Neural progenitor cell (in vitro differentiated cells): Measurements from ENCODE around the gene RSPO3. TPM values are rescaled to one million over a fixed set of nuclear protein-coding genes. Genes with fewer than 3 reads are reported as not detected.

ENCODE experiments used
- DNase-seq: peaks from one replicate; pipeline ENCODE4 v3.0.0-alpha.2; 2016; ENCODE audit warnings: low spot score
- H2AFZ ChIP-seq: fragments of 200-600 bp; sonication (generic); replicated peaks from 2 replicates; pipeline ENCODE4 v1.6.1; 2016; ENCODE audit warnings: antibody characterized with exemption
- H3F3A ChIP-seq: fragments of 200-600 bp; sonication (generic); 2 replicates; pipeline ENCODE4 v1.6.1; 2016; ENCODE audit warnings: antibody characterized with exemption, low read depth
- H3K27ac ChIP-seq: fragments of 200-600 bp; sonication (generic); 2 replicates; pipeline ENCODE4 v1.5.1; 2016; ENCODE audit warnings: mild to moderate bottlenecking
- H3K27me3 ChIP-seq: fragments of 200-600 bp; sonication (generic); 2 replicates; pipeline ENCODE4 v1.6.1; 2016; ENCODE audit warnings: mild to moderate bottlenecking, moderate library complexity
- H3K36me3 ChIP-seq: fragments of 200-600 bp; sonication (generic); 2 replicates; pipeline ENCODE4 v1.5.1; 2016
- H3K4me1 ChIP-seq: fragments of 200-600 bp; sonication (generic); 2 replicates; pipeline ENCODE4 v1.6.1; 2016; ENCODE audit warnings: mixed run types
- H3K4me2 ChIP-seq: fragments of 200-600 bp; sonication (generic); 2 replicates; pipeline ENCODE4 v1.6.1; 2016
- H3K4me3 ChIP-seq: fragments of 200-600 bp; sonication (generic); 2 replicates; pipeline ENCODE4 v1.5.1; 2016
- H3K79me2 ChIP-seq: fragments of 200-600 bp; sonication (generic); 2 replicates; pipeline ENCODE4 v1.6.1; 2016; ENCODE audit warnings: low read depth
- H3K9ac ChIP-seq: fragments of 200-600 bp; sonication (generic); 2 replicates; pipeline ENCODE4 v1.6.1; 2016
- H3K9me3 ChIP-seq: fragments of 200-600 bp; sonication (generic); 2 replicates; pipeline ENCODE4 v1.5.1; 2016; ENCODE audit warnings: low read depth
- H4K20me1 ChIP-seq: fragments of 200-600 bp; sonication (generic); 2 replicates; pipeline ENCODE4 v1.6.1; 2016; ENCODE audit warnings: low read depth
- H3K27ac Mint-ChIP-seq: 3 replicates; pipeline ENCODE4 v1.8.0; 2021; ENCODE audit warnings: mixed read lengths
- H3K27me3 Mint-ChIP-seq: 2 replicates; pipeline ENCODE4 v1.8.0; 2022; ENCODE audit warnings: low read depth, mild to moderate bottlenecking, inconsistent platforms, moderate library complexity, mixed read lengths; ENCODE audit not compliant: insufficient read depth
- H3K36me3 Mint-ChIP-seq: 3 replicates; pipeline ENCODE4 v1.8.0; 2021; ENCODE audit warnings: mixed read lengths
- H3K4me1 Mint-ChIP-seq: 3 replicates; pipeline ENCODE4 v1.8.0; 2021; ENCODE audit warnings: mixed read lengths
- H3K4me3 Mint-ChIP-seq: 3 replicates; pipeline ENCODE4 v1.8.0; 2021; ENCODE audit warnings: mild to moderate bottlenecking, moderate library complexity, mixed read lengths
- H3K9me3 Mint-ChIP-seq: 3 replicates; pipeline ENCODE4 v1.8.0; 2020; ENCODE audit warnings: mixed read lengths
- EZH2 ChIP-seq: fragments of 200-600 bp; sonication (generic); IDR thresholded peaks from 2 replicates; pipeline ENCODE4 v1.6.1; 2017; ENCODE audit warnings: antibody characterized with exemption, mild to moderate bottlenecking, moderate library complexity
- EZH2phosphoT487 ChIP-seq: fragments of 200-600 bp; sonication (generic); IDR thresholded peaks from 2 replicates; pipeline ENCODE4 v1.6.1; 2017; ENCODE audit warnings: antibody characterized with exemption
- total RNA-seq: library from RNA; depleted of rRNA; stranded (reverse); fragments of >200 nt; gene quantifications from 2 replicates; pipeline ENCODE4 v1.2.3, GENCODE V29; 2015; ENCODE audit warnings: low replicate concordance
- TF ChIP-seq, protein P1 (sequence below): fragments of 200-600 bp; sonication (generic); IDR thresholded peaks from 2 replicates; pipeline ENCODE4 v1.5.1; 2017; ENCODE audit warnings: antibody characterized with exemption, mild to moderate bottlenecking

Gene RSPO3
- total RNA-seq, 1 donor from 2014 or later, result 2.4 TPM

DNA sequence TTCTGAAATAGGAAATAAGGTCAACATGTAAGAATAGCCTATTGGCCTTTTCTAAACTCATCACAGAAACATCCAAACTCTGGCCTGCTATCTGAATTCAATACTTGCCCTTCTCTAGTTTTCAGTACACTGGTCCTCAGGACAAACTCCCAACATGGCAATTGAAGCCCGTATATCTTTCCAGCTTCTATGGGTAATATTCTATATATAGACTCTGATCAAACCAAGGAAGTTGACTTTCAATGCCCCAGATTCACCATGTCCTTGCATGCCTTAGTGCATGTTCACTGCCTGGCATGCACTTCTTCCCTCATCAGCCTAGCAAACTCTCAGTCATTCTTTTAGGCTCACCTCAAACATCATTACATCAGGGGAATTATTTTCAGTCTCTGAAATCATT, 73.2 kb downstream of the RSPO3 start:
- no peak overlapping the region for H3K27ac ChIP-seq
- TF ChIP-seq, protein P1, sequence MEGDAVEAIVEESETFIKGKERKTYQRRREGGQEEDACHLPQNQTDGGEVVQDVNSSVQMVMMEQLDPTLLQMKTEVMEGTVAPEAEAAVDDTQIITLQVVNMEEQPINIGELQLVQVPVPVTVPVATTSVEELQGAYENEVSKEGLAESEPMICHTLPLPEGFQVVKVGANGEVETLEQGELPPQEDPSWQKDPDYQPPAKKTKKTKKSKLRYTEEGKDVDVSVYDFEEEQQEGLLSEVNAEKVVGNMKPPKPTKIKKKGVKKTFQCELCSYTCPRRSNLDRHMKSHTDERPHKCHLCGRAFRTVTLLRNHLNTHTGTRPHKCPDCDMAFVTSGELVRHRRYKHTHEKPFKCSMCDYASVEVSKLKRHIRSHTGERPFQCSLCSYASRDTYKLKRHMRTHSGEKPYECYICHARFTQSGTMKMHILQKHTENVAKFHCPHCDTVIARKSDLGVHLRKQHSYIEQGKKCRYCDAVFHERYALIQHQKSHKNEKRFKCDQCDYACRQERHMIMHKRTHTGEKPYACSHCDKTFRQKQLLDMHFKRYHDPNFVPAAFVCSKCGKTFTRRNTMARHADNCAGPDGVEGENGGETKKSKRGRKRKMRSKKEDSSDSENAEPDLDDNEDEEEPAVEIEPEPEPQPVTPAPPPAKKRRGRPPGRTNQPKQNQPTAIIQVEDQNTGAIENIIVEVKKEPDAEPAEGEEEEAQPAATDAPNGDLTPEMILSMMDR, result no peak
- TF ChIP-seq EZH2 (no peak), EZH2phosphoT487 (no peak)
- no peak overlapping the region for H3K4me2 ChIP-seq
- H3K36me3 Mint-ChIP-seq, result no peaks in the 10 kb centered on the region
- no peaks in the 10 kb centered on the region for H3K9me3 Mint-ChIP-seq
- no peaks in the 10 kb centered on the region for H3K9me3 ChIP-seq
- no peaks in the 10 kb centered on the region for H4K20me1 ChIP-seq
- H3K27me3 ChIP-seq, result no peaks in the 10 kb centered on the region
- H3K79me2 ChIP-seq, result no peaks in the 10 kb centered on the region
- H3K36me3 ChIP-seq, result no peaks in the 10 kb centered on the region
- H3K4me3 ChIP-seq, result no peak overlapping the region
- no peaks in the 10 kb centered on the region for H3K27me3 Mint-ChIP-seq
- H3K4me3 Mint-ChIP-seq, result no peak overlapping the region
- no peaks in the 10 kb centered on the region for H3K4me1 ChIP-seq
- no peaks in the 10 kb centered on the region for H3F3A ChIP-seq
- DNase-seq, result no peak
- H3K27ac Mint-ChIP-seq, result no peak overlapping the region
- no peak overlapping the region for H3K9ac ChIP-seq
- no peak overlapping the region for H2AFZ ChIP-seq
- no peaks in the 10 kb centered on the region for H3K4me1 Mint-ChIP-seq

DNA sequence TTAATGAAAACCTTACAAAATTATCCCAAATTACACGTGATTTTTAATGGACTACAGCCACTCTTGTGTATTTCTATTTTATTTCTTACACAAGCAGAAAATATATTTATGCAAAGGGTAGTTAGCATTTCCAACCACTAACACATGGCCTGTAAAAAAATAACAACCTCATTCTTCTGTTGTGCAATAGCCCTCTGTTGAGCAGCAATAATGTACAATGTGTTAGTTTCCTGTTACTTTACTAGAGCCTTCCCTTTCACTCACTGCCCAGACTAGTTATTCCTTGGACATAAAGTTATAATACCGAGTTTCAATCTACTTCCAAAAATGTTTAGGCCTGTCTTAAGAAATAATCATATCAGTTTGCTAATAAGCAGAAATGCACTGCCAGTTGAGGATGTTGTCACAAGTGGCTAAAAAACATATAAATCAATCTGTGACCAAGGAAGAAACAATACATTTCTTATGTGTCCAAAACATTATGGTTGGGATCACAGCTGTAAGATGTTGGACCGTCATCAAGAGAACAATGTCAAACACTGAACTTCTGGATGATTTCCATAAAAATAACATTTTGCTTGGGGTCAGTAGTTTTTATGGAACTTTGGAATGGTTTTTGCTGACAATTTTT, 74.6 kb downstream of the RSPO3 start:
- no peaks in the 10 kb centered on the region for H4K20me1 ChIP-seq
- no peak overlapping the region for H3K4me3 ChIP-seq
- no peaks in the 10 kb centered on the region for H3K36me3 ChIP-seq
- H3K27ac Mint-ChIP-seq, result no peak overlapping the region
- no peaks in the 10 kb centered on the region for H3K79me2 ChIP-seq
- no peak overlapping the region for H3K9ac ChIP-seq
- H3K9me3 ChIP-seq, result no peaks in the 10 kb centered on the region
- H3K9me3 Mint-ChIP-seq, result no peaks in the 10 kb centered on the region
- no peaks in the 10 kb centered on the region for H3K36me3 Mint-ChIP-seq
- TF ChIP-seq, protein P1, result no peak
- TF ChIP-seq EZH2phosphoT487, result no peak
- TF ChIP-seq EZH2, result no peak
- H3K4me2 ChIP-seq, result no peak overlapping the region
- H3K27me3 ChIP-seq, result no peaks in the 10 kb centered on the region
- H3K4me3 Mint-ChIP-seq, result no peak overlapping the region
- no peaks in the 10 kb centered on the region for H3K4me1 ChIP-seq
- no peak overlapping the region for H3K27ac ChIP-seq
- no peak overlapping the region for H2AFZ ChIP-seq
- DNase-seq, result no peak
- H3F3A ChIP-seq, result no peaks in the 10 kb centered on the region
- H3K4me1 Mint-ChIP-seq, result no peaks in the 10 kb centered on the region
- H3K27me3 Mint-ChIP-seq, result no peaks in the 10 kb centered on the region

DNA sequence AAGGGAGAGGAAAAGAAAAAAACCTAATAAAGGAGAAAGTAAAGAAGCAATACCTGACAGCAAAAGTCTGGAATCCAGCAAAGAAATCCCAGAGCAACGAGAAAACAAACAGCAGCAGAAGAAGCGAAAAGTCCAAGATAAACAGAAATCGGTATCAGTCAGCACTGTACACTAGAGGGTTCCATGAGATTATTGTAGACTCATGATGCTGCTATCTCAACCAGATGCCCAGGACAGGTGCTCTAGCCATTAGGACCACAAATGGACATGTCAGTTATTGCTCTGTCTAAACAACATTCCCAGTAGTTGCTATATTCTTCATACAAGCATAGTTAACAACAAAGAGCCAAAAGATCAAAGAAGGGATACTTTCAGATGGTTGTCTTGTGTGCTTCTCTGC, 77.4 kb downstream of the RSPO3 start:
- H3K27ac Mint-ChIP-seq, result no peak overlapping the region
- Histone ChIP-seq H3K27ac (no peak overlapping the region), H3K9ac (no peak overlapping the region), H2AFZ (no peak overlapping the region), H4K20me1 (no peaks in the 10 kb centered on the region), H3K9me3 (no peaks in the 10 kb centered on the region), H3K4me3 (no peak overlapping the region), H3K4me1 (peaks cover 5% of the 10 kb centered on the region), H3F3A (no peaks in the 10 kb centered on the region), H3K36me3 (no peaks in the 10 kb centered on the region), H3K27me3 (no peaks in the 10 kb centered on the region), H3K4me2 (no peak overlapping the region), H3K79me2 (no peaks in the 10 kb centered on the region)
- H3K36me3 Mint-ChIP-seq, result no peaks in the 10 kb centered on the region
- TF ChIP-seq EZH2, result no peak
- no peak for TF ChIP-seq EZH2phosphoT487
- TF ChIP-seq, protein P1, result no peak
- no peaks in the 10 kb centered on the region for H3K27me3 Mint-ChIP-seq
- H3K4me1 Mint-ChIP-seq, result peaks cover 3% of the 10 kb centered on the region
- DNase-seq, result no peak
- H3K9me3 Mint-ChIP-seq, result no peaks in the 10 kb centered on the region
- H3K4me3 Mint-ChIP-seq, result no peak overlapping the region
